22Rv1 (cell line): ENCODE results near the gene SORCS2.

ENCODE experiments used
- H3K27ac ChIP-seq: fragments of 450-650 bp; 2 replicates; pipeline ENCODE4 v1.5.1; 2017
- CTCF ChIP-seq: fragments of 450-650 bp; IDR thresholded peaks from 2 replicates; pipeline ENCODE4 v1.5.1; 2017; ENCODE audit warnings: mild to moderate bottlenecking
- ZFX ChIP-seq: fragments of 450-650 bp; IDR thresholded peaks from 2 replicates; pipeline ENCODE4 v1.6.1; 2017; ENCODE audit warnings: antibody characterized with exemption, borderline replicate concordance

The SORCS2 gene

GRCh38 chr4:7733801-7734650 is 541.7 kb downstream of the SORCS2 start:
- TF ChIP-seq ZFX (no peak), CTCF (no peak)
- no peak overlapping the region for H3K27ac ChIP-seq

- TF ChIP-seq CTCF (no peak), ZFX (no peak)
- no peak overlapping the region for H3K27ac ChIP-seq
Observed at GRCh38 chr4:7734651-7735260, 542.4 kb downstream of the SORCS2 start.

GRCh38 chr4:7735395-7735794 is 543.1 kb downstream of the SORCS2 start:
- H3K27ac ChIP-seq = no peak overlapping the region
- TF ChIP-seq CTCF = no peak
- no peak for TF ChIP-seq ZFX

GRCh38 chr4:7735961-7736360 is 543.6 kb downstream of the SORCS2 start:
- H3K27ac ChIP-seq = no peak overlapping the region
- no peak for TF ChIP-seq ZFX
- TF ChIP-seq CTCF = no peak

GRCh38 chr4:7736436-7737267 is 544.3 kb downstream of the SORCS2 start:
- no peak for TF ChIP-seq CTCF
- TF ChIP-seq ZFX = no peak
- H3K27ac ChIP-seq = no peak overlapping the region

GRCh38 chr4:7737268-7737645 is 544.9 kb downstream of the SORCS2 start:
- no peak for TF ChIP-seq ZFX
- no peak for TF ChIP-seq CTCF
- H3K27ac ChIP-seq = no peak overlapping the region
